Muscle layer of duodenum (tissue), 2 donors: ENCODE data around the gene NDNF.

Source experiments
- H3K27ac ChIP-seq: one replicate; pipeline ENCODE4 v1.7.0; 2013; ENCODE audit warnings: mild to moderate bottlenecking, low read length
- H3K27me3 ChIP-seq: one replicate; pipeline ENCODE4 v1.7.0; 2013; ENCODE audit warnings: low read depth, mild to moderate bottlenecking, control low read depth, low read length
- H3K36me3 ChIP-seq, 2 donors: one replicate each; pipeline ENCODE4 v1.7.0; 2013; ENCODE audit warnings: low read length in 2 of 2, control low read depth in 1 of 2, mild to moderate bottlenecking in 1 of 2; ENCODE audit not compliant: insufficient read depth in 2 of 2, control insufficient read depth in 1 of 2
- H3K4me1 ChIP-seq, 2 donors: one replicate each; pipeline ENCODE4 v1.7.0; 2013; ENCODE audit warnings: low read length in 2 of 2, mild to moderate bottlenecking in 2 of 2, control low read depth in 1 of 2, moderate library complexity in 1 of 2; ENCODE audit not compliant: insufficient read depth in 2 of 2, control insufficient read depth in 1 of 2
- H3K4me3 ChIP-seq, 2 donors: one replicate each; pipeline ENCODE4 v1.7.0; 2013; ENCODE audit warnings: low read length in 2 of 2, low read depth in 1 of 2, mild to moderate bottlenecking in 1 of 2
- H3K9me3 ChIP-seq, 2 donors: one replicate each; pipeline ENCODE4 v1.7.0; 2013; ENCODE audit warnings: low read length in 2 of 2, control low read depth in 1 of 2, mild to moderate bottlenecking in 1 of 2; ENCODE audit not compliant: control insufficient read depth in 1 of 2
- donor health status: healthy.

The NDNF gene

GRCh38 chr4:121072224-121073003 is at the start of gene NDNF:
TSS of gene NDNF (minus strand) at chr4:121072535. CDS start at chr4:121045837, 26,698 bp downstream.
- Histone ChIP-seq H3K36me3 (no peaks in the 10 kb centered on the region), H3K27ac (no peak within 1 kb of the TSS), H3K9me3 (no peaks in the 10 kb centered on the region), H3K4me1 (peaks cover 0 to 3% of the 10 kb centered on the region in 2 donors), H3K4me3 (peak within 1 kb of the TSS; percentile 65 to 87), H3K27me3 (peaks cover 7% of the 10 kb centered on the region)

- H3K4me3 ChIP-seq: no peak overlapping the region
- H3K36me3 ChIP-seq: no peaks in the 10 kb centered on the region
- H3K27me3 ChIP-seq: no peaks in the 10 kb centered on the region
- H3K27ac ChIP-seq: no peak overlapping the region
- no peaks in the 10 kb centered on the region for H3K9me3 ChIP-seq
- H3K4me1 ChIP-seq: no peaks in the 10 kb centered on the region
Observed at GRCh38 chr4:121119715-121120114, 47.4 kb upstream of the NDNF start.

- no peaks in the 10 kb centered on the region for H3K27me3 ChIP-seq
- no peaks in the 10 kb centered on the region for H3K9me3 ChIP-seq
- no peak overlapping the region for H3K4me3 ChIP-seq
- no peaks in the 10 kb centered on the region for H3K4me1 ChIP-seq
- no peak overlapping the region for H3K27ac ChIP-seq
- no peaks in the 10 kb centered on the region for H3K36me3 ChIP-seq
Observed at GRCh38 chr4:121118344-121118743, 46.0 kb upstream of the NDNF start.

- H3K9me3 ChIP-seq: no peaks in the 10 kb centered on the region
- no peaks in the 10 kb centered on the region for H3K4me1 ChIP-seq
- H3K4me3 ChIP-seq: no peak overlapping the region
- H3K27ac ChIP-seq: no peak overlapping the region
- no peaks in the 10 kb centered on the region for H3K36me3 ChIP-seq
- H3K27me3 ChIP-seq: no peaks in the 10 kb centered on the region
Observed at GRCh38 chr4:121114756-121115155, 42.4 kb upstream of the NDNF start.

- Histone ChIP-seq H3K4me3 (no peak overlapping the region), H3K36me3 (no peaks in the 10 kb centered on the region), H3K27ac (no peak overlapping the region), H3K9me3 (no peaks in the 10 kb centered on the region), H3K27me3 (no peaks in the 10 kb centered on the region), H3K4me1 (no peaks in the 10 kb centered on the region)
Observed at GRCh38 chr4:121112530-121112929, 40.2 kb upstream of the NDNF start.

- Histone ChIP-seq H3K27ac (no peak overlapping the region), H3K27me3 (no peaks in the 10 kb centered on the region), H3K4me1 (no peaks in the 10 kb centered on the region), H3K9me3 (no peaks in the 10 kb centered on the region), H3K4me3 (no peak overlapping the region), H3K36me3 (no peaks in the 10 kb centered on the region)
Observed at GRCh38 chr4:121108557-121108956, 36.2 kb upstream of the NDNF start.

- Histone ChIP-seq H3K4me3 (no peak overlapping the region), H3K27ac (no peak overlapping the region), H3K27me3 (no peaks in the 10 kb centered on the region), H3K36me3 (no peaks in the 10 kb centered on the region), H3K9me3 (no peaks in the 10 kb centered on the region), H3K4me1 (no peaks in the 10 kb centered on the region)
Observed at GRCh38 chr4:121107507-121107906, 35.2 kb upstream of the NDNF start.

GRCh38 chr4:121100093-121100775 is 27.9 kb upstream of the NDNF start:
- H3K27me3 ChIP-seq: no peaks in the 10 kb centered on the region
- H3K36me3 ChIP-seq: no peaks in the 10 kb centered on the region
- H3K27ac ChIP-seq: no peak overlapping the region
- H3K4me3 ChIP-seq: no peak overlapping the region
- H3K9me3 ChIP-seq: no peaks in the 10 kb centered on the region
- H3K4me1 ChIP-seq: no peaks in the 10 kb centered on the region

GRCh38 chr4:121098266-121098665 is 25.9 kb upstream of the NDNF start:
- H3K36me3 ChIP-seq: no peaks in the 10 kb centered on the region
- no peaks in the 10 kb centered on the region for H3K27me3 ChIP-seq
- H3K9me3 ChIP-seq: no peaks in the 10 kb centered on the region
- no peaks in the 10 kb centered on the region for H3K4me1 ChIP-seq
- H3K27ac ChIP-seq: no peak overlapping the region
- no peak overlapping the region for H3K4me3 ChIP-seq

GRCh38 chr4:121096629-121097028 is 24.3 kb upstream of the NDNF start:
- Histone ChIP-seq H3K27ac (no peak overlapping the region), H3K4me3 (no peak overlapping the region), H3K36me3 (no peaks in the 10 kb centered on the region), H3K4me1 (no peaks in the 10 kb centered on the region), H3K9me3 (no peaks in the 10 kb centered on the region), H3K27me3 (no peaks in the 10 kb centered on the region)

- no peaks in the 10 kb centered on the region for H3K4me1 ChIP-seq
Observed at GRCh38 chr4:121096191-121096590, 23.9 kb upstream of the NDNF start.

More at GRCh38 chr4:121096191-121096590, 23.9 kb upstream of the NDNF start:
- Histone ChIP-seq H3K4me3 (no peak overlapping the region), H3K27ac (no peak overlapping the region), H3K27me3 (no peaks in the 10 kb centered on the region), H3K36me3 (no peaks in the 10 kb centered on the region), H3K9me3 (no peaks in the 10 kb centered on the region)
